ENCODE results near the gene IMMP2L. TPM values are rescaled to one million over a fixed set of nuclear protein-coding genes. Genes with fewer than 3 reads are reported as not detected.

The IMMP2L gene
- total and polyA plus RNA-seq, 2 of the 4 experiments (the other 2 are of a cell fraction), result 5.8 to 9.3 TPM

DNA sequence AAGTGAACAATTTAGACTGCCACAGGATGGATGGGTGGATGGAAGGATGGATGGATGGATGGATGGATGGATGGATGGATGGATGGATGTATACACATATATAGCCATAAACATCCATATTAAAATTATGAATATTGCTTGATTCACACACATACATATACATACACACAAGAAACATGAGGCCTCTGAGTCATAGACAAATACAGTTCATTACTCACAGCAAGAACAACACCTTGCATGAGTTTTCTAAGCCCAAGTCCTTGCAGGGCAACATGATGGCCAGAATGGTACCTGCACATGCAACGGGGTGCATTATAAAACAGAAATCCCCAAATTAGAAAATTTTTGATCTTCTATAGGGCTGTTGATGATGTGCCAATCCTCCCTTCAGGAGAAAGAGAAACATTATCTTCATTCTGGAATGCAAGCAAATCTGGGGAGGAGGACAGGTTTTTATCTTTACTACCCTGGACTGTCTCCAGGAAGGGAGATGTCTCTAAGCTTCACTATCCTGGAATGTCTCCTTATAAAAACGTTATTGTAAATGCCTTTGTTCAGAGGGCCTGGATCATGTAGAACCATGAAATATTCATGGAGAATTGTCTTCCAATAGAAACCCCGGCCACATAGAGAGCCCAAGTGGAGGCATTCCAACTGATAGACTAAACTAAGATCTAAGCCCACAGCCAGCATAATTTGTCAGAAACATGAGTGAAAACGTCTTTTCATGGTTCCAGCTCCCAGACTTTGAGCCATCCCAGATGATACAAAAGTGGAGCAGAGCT is 709.9 kb downstream of the IMMP2L start:
- Histone ChIP-seq H4K8ac (ENCODE audit: low read depth in 2 of 2, low read length in 2 of 2) (no peak overlapping the region), H3K27me3 (ENCODE audit: control insufficient read depth, insufficient read depth, low read length) (no peaks in the 10 kb centered on the region), H3K27ac (ENCODE audit: insufficient read depth, low read length) (no peak overlapping the region), H3K36me3 (ENCODE audit: control insufficient read depth, insufficient read depth, low read length) (no peaks in the 10 kb centered on the region), H2BK5ac (ENCODE audit: low read depth, low read length, poor library complexity, severe bottlenecking) (no peak overlapping the region), H2AK5ac (ENCODE audit: low read depth, low read length) (no peak overlapping the region), H3K4me1 (ENCODE audit: control insufficient read depth, insufficient read depth, low read length) (no peaks in the 10 kb centered on the region), H3K4ac (ENCODE audit: low read depth, low read length) (no peak overlapping the region), H2BK15ac (ENCODE audit: low read depth, low read length) (no peak overlapping the region), H2AK9ac (replicated peaks; ENCODE audit: low read depth, low read length, poor library complexity) (no peak overlapping the region), H3K9me3 (ENCODE audit: control insufficient read depth, insufficient read depth, low read length) (no peaks in the 10 kb centered on the region), H3K4me2 (ENCODE audit: low read depth, low read length) (no peak overlapping the region), H2BK120ac (ENCODE audit: low read depth, low read length) (no peak overlapping the region), H4K20me1 (ENCODE audit: insufficient read depth, low read length) (no peaks in the 10 kb centered on the region), H3K9ac (ENCODE audit: low read depth, low read length) (no peak overlapping the region), H3K23ac (ENCODE audit: low read depth, low read length) (no peak overlapping the region), H3K79me1 (ENCODE audit: low read depth in 1 of 2, low read length in 2 of 2) (no peaks in the 10 kb centered on the region), H2BK20ac (ENCODE audit: low read depth, low read length) (no peak overlapping the region), H4K91ac (ENCODE audit: insufficient read depth, low read depth, low read length) (no peak overlapping the region), H3K18ac (ENCODE audit: low read depth, low read length) (no peak overlapping the region), H2AFZ (replicated peaks; ENCODE audit: low read length, poor library complexity) (no peak overlapping the region), H3K9me1 (ENCODE audit: insufficient read depth, low read length) (no peaks in the 10 kb centered on the region), H4K5ac (ENCODE audit: low read depth, low read length) (no peak overlapping the region), H3K56ac (ENCODE audit: extremely low read depth, insufficient read depth, low read length) (no peak overlapping the region), H3K14ac (replicated peaks; ENCODE audit: low read depth, low read length) (no peak overlapping the region), H3K4me3 (ENCODE audit: insufficient read depth, low read depth, low read length) (no peak overlapping the region)
- intact Hi-C loops (cut with micrococcal nuclease), result no loop called here
- peak; percentile 16 for DNase-seq
- CTCF ChIA-PET, result no interaction called here
- dilution Hi-C loops (cut with HindIII; ENCODE audit: low sequenced_read_pairs, unreplicated experiment), result no loop called here
- in situ Hi-C loops (cut with MboI; ENCODE audit: low sequenced_read_pairs), result no loop called here
- TF ChIP-seq MAFK (IDR thresholded peaks at IDR 0.05; ENCODE audit: low read depth, low read length) (no peak), MAZ (IDR thresholded peaks at IDR 0.05; ENCODE audit: borderline replicate concordance, low read depth, low read length) (no peak), NFE2L2 (IDR thresholded peaks at IDR 0.05; ENCODE audit: low read depth, low read length) (no peak), FOS (IDR thresholded peaks at IDR 0.05; ENCODE audit: low read depth, low read length) (no peak), RAD21 (IDR thresholded peaks at IDR 0.05; ENCODE audit: low read length) (no peak), RCOR1 (IDR thresholded peaks at IDR 0.05; ENCODE audit: insufficient replicate concordance, low read length) (no peak), CHD1 (IDR thresholded peaks at IDR 0.05; ENCODE audit: low read depth, low read length) (no peak), SMC3 (IDR thresholded peaks at IDR 0.05; ENCODE audit: low read depth, low read length) (no peak), POLR2A (IDR thresholded peaks at IDR 0.05; ENCODE audit: low read depth, low read length) (no peak), RFX5 (IDR thresholded peaks at IDR 0.05; ENCODE audit: low read depth, low read length) (no peak), MXI1 (IDR thresholded peaks at IDR 0.05; ENCODE audit: borderline replicate concordance, low read depth, low read length) (no peak), BHLHE40 (IDR thresholded peaks at IDR 0.05; ENCODE audit: low read depth, low read length) (no peak), CEBPB (IDR thresholded peaks at IDR 0.05; ENCODE audit: low read depth, low read length) (no peak)
- TF ChIP-seq, protein P1, sequence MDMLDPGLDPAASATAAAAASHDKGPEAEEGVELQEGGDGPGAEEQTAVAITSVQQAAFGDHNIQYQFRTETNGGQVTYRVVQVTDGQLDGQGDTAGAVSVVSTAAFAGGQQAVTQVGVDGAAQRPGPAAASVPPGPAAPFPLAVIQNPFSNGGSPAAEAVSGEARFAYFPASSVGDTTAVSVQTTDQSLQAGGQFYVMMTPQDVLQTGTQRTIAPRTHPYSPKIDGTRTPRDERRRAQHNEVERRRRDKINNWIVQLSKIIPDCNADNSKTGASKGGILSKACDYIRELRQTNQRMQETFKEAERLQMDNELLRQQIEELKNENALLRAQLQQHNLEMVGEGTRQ (IDR thresholded peaks at IDR 0.05; ENCODE audit: low read depth, low read length), result no peak
- TF ChIP-seq, protein P2, sequence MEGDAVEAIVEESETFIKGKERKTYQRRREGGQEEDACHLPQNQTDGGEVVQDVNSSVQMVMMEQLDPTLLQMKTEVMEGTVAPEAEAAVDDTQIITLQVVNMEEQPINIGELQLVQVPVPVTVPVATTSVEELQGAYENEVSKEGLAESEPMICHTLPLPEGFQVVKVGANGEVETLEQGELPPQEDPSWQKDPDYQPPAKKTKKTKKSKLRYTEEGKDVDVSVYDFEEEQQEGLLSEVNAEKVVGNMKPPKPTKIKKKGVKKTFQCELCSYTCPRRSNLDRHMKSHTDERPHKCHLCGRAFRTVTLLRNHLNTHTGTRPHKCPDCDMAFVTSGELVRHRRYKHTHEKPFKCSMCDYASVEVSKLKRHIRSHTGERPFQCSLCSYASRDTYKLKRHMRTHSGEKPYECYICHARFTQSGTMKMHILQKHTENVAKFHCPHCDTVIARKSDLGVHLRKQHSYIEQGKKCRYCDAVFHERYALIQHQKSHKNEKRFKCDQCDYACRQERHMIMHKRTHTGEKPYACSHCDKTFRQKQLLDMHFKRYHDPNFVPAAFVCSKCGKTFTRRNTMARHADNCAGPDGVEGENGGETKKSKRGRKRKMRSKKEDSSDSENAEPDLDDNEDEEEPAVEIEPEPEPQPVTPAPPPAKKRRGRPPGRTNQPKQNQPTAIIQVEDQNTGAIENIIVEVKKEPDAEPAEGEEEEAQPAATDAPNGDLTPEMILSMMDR (conservative IDR thresholded peaks at IDR 0.05; ENCODE audit: low read depth, low read length), result no peak
- TF ChIP-seq, protein P3, sequence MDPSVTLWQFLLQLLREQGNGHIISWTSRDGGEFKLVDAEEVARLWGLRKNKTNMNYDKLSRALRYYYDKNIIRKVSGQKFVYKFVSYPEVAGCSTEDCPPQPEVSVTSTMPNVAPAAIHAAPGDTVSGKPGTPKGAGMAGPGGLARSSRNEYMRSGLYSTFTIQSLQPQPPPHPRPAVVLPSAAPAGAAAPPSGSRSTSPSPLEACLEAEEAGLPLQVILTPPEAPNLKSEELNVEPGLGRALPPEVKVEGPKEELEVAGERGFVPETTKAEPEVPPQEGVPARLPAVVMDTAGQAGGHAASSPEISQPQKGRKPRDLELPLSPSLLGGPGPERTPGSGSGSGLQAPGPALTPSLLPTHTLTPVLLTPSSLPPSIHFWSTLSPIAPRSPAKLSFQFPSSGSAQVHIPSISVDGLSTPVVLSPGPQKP (IDR thresholded peaks at IDR 0.05; ENCODE audit: borderline replicate concordance, low read depth, low read length), result no peak
- 30% methylated on average over 2 of the region's 4 CpGs; no CpG with 5 or more reads in 1 of the 2 experiments for WGBS, 2 experiments (ENCODE audit: extremely low coverage in 2 of 2, insufficient read length in 1 of 2)
- POLR2A ChIA-PET (ENCODE audit: unreplicated experiment), result interaction anchor here (0.6 kb wide), 1 partner anchor 602 kb away, joined by 3 read pairs; no protein-coding TSS in a partner anchor
- no peak for ATAC-seq (ENCODE audit: low read depth)
- no TSS peak for BruUV-seq (replicated peaks)
